IMR-90 (cell line): ENCODE results near the gene DDR1. TPM values are rescaled to one million over a fixed set of nuclear protein-coding genes. Genes with fewer than 3 reads are reported as not detected.
A peak's percentile ranks its signal among the peaks of the same experiment; 100 is the strongest.

Source experiments
- ATAC-seq: fragments of 200-7000 bp; cut with Tn5 transposase; 2 replicates; pipeline ENCODE4 v1.9.1; 2020; ENCODE audit warnings: low read depth, mild to moderate bottlenecking, moderate library complexity
- BruUV-seq: library from RNA; stranded (reverse); fragments of 400-500 nt; replicated peaks from 2 replicates; lab custom pipeline; 2021; lab: Mats Ljungman, UMichigan
- CTCF ChIA-PET: fragments of 300-600 bp; formaldehyde crosslinking; extraction: SDS; loops from one replicate; lab custom pipeline; 2021; ENCODE audit warnings: antibody characterized with exemption; lab: Yijun Ruan, JAX
- POLR2A ChIA-PET: fragments of 300-600 bp; sonication (Branson Sonifier 250); formaldehyde crosslinking; loops from one replicate; lab custom pipeline; 2022; ENCODE audit warnings: antibody characterized with exemption; ENCODE audit not compliant: unreplicated experiment; lab: Charles Lee
- DNase-seq: peaks from one replicate; pipeline ENCODE4 v3.0.0; 2013
- H2AFZ ChIP-seq: replicated peaks from 2 replicates; pipeline ENCODE3; 2013; ENCODE audit warnings: low read length, mild to moderate bottlenecking; ENCODE audit not compliant: poor library complexity
- H2AK5ac ChIP-seq: 2 replicates; pipeline ENCODE4 v1.6.1; 2013; ENCODE audit warnings: low read depth, low read length, inconsistent platforms
- H2AK9ac ChIP-seq: replicated peaks from 2 replicates; pipeline ENCODE3; 2013; ENCODE audit warnings: mild to moderate bottlenecking, low read depth, low read length, moderate library complexity; ENCODE audit not compliant: poor library complexity
- H2BK120ac ChIP-seq: 2 replicates; pipeline ENCODE4 v1.6.1; 2013; ENCODE audit warnings: low read depth, low read length, inconsistent platforms
- H2BK15ac ChIP-seq: 3 replicates; pipeline ENCODE4 v1.6.1; 2013; ENCODE audit warnings: low read depth, low read length, inconsistent platforms
- H2BK20ac ChIP-seq: 2 replicates; pipeline ENCODE4 v1.6.1; 2013; ENCODE audit warnings: low read depth, mild to moderate bottlenecking, inconsistent platforms, low read length, moderate library complexity
- H2BK5ac ChIP-seq: 2 replicates; pipeline ENCODE4 v1.6.1; 2013; ENCODE audit warnings: mild to moderate bottlenecking, low read depth, low read length, inconsistent platforms; ENCODE audit not compliant: poor library complexity, severe bottlenecking
- H3K14ac ChIP-seq: replicated peaks from 2 replicates; pipeline ENCODE4 v1.6.1; 2013; ENCODE audit warnings: low read depth, low read length, inconsistent platforms
- H3K18ac ChIP-seq: 2 replicates; pipeline ENCODE4 v1.6.1; 2013; ENCODE audit warnings: low read depth, low read length, control low read depth
- H3K23ac ChIP-seq: 2 replicates; pipeline ENCODE4 v1.6.1; 2013; ENCODE audit warnings: low read depth, low read length, inconsistent platforms
- H3K27ac ChIP-seq: 2 replicates; pipeline ENCODE4 v1.5.1; 2013; ENCODE audit warnings: mild to moderate bottlenecking, control low read depth, low read length; ENCODE audit not compliant: insufficient read depth
- H3K27me3 ChIP-seq: 2 replicates; pipeline ENCODE4 v1.6.1; 2013; ENCODE audit warnings: low read length; ENCODE audit not compliant: control insufficient read depth, insufficient read depth
- H3K36me3 ChIP-seq: 2 replicates; pipeline ENCODE4 v1.6.1; 2013; ENCODE audit warnings: low read length, mixed read lengths; ENCODE audit not compliant: control insufficient read depth, insufficient read depth
- H3K4ac ChIP-seq: 2 replicates; pipeline ENCODE4 v1.6.1; 2013; ENCODE audit warnings: low read depth, low read length, inconsistent platforms
- H3K4me1 ChIP-seq: 2 replicates; pipeline ENCODE4 v1.6.1; 2013; ENCODE audit warnings: low read length, mixed read lengths; ENCODE audit not compliant: control insufficient read depth, insufficient read depth
- H3K4me2 ChIP-seq: 2 replicates; pipeline ENCODE4 v1.6.1; 2013; ENCODE audit warnings: low read depth, mild to moderate bottlenecking, control low read depth, low read length, moderate library complexity
- H3K4me3 ChIP-seq: 2 replicates; pipeline ENCODE4 v1.5.1; 2013; ENCODE audit warnings: low read depth, mild to moderate bottlenecking, control low read depth, low read length, moderate library complexity; ENCODE audit not compliant: insufficient read depth
- H3K56ac ChIP-seq: 2 replicates; pipeline ENCODE4 v1.6.1; 2013; ENCODE audit warnings: low read length, inconsistent platforms; ENCODE audit not compliant: insufficient read depth; ENCODE audit errors: extremely low read depth
- H3K79me1 ChIP-seq, 2 experiments: 2 replicates each; pipeline ENCODE4 v1.6.1; 2013; ENCODE audit warnings: low read length in 2 of 2, inconsistent platforms in 1 of 2, low read depth in 1 of 2
- H3K9ac ChIP-seq: 2 replicates; pipeline ENCODE4 v1.6.1; 2013; ENCODE audit warnings: low read depth, low read length, control low read depth
- H3K9me1 ChIP-seq: 2 replicates; pipeline ENCODE4 v1.6.1; 2013; ENCODE audit warnings: low read length, inconsistent platforms; ENCODE audit not compliant: insufficient read depth
- H3K9me3 ChIP-seq: 2 replicates; pipeline ENCODE4 v1.6.1; 2013; ENCODE audit warnings: low read length; ENCODE audit not compliant: control insufficient read depth, insufficient read depth
- H4K20me1 ChIP-seq: 2 replicates; pipeline ENCODE4 v1.6.1; 2013; ENCODE audit warnings: low read length, inconsistent platforms; ENCODE audit not compliant: insufficient read depth
- H4K5ac ChIP-seq: 2 replicates; pipeline ENCODE4 v1.6.1; 2013; ENCODE audit warnings: mild to moderate bottlenecking, low read depth, low read length, control low read depth
- H4K8ac ChIP-seq, 2 experiments: 2 replicates each; pipeline ENCODE4 v1.6.1; 2013; ENCODE audit warnings: low read depth in 2 of 2, low read length in 2 of 2, control low read depth in 1 of 2, inconsistent platforms in 1 of 2
- H4K91ac ChIP-seq: 2 replicates; pipeline ENCODE4 v1.6.1; 2013; ENCODE audit warnings: low read depth, low read length, inconsistent platforms; ENCODE audit not compliant: insufficient read depth
- FOS ChIP-seq: fragments of 150-350 bp; IDR thresholded peaks from 2 replicates; pipeline ENCODE4 v1.6.1; 2016; ENCODE audit warnings: low read depth, low read length
- POLR2A ChIP-seq: IDR thresholded peaks from 2 replicates; pipeline ENCODE4 v1.6.1; 2012; ENCODE audit warnings: mild to moderate bottlenecking, low read depth, low read length
- WGBS, 2 experiments: methylation state at CpG; one replicate each; pipeline versions ENCODE4 v1.1.5 to v1.1.7; 2013; ENCODE audit warnings: missing lambda C conversion rate in 2 of 2; ENCODE audit not compliant: insufficient read length in 1 of 2; ENCODE audit errors: extremely low coverage in 2 of 2; 5-methylcytosine and 5-hydroxymethylcytosine counted together
- dilution Hi-C: fragments of 300-500 bp; cut with HindIII; formaldehyde crosslinking; loops from one replicate; pipeline ENCODE4 v1.14.3; 2018; ENCODE audit warnings: low sequenced_read_pairs; ENCODE audit not compliant: unreplicated experiment
- in situ Hi-C: fragments of 300-500 bp; cut with MboI; formaldehyde crosslinking; loops from 3 replicates; pipeline ENCODE4 v1.14.3; 2019; ENCODE audit warnings: low sequenced_read_pairs, inconsistent platforms, mixed read lengths
- intact Hi-C: fragments of 100-400 bp; cut with micrococcal nuclease; formaldehyde crosslinking; loops from 2 replicates; pipeline ENCODE4 v1.10.0; 2022
- polyA plus RNA-seq, 3 experiments: library from polyadenylated mRNA; depleted of rRNA; stranded (reverse); fragments of >200 nt; gene quantifications; 2 replicates each; pipeline ENCODE4 v1.2.3, GENCODE V29; 2012; ENCODE audit warnings: low replicate concordance in 1 of 3
- total RNA-seq: library from RNA; depleted of rRNA; stranded (reverse); fragments of >200 nt; gene quantifications from 2 replicates; pipeline ENCODE4 v1.2.3, GENCODE V29; 2012
- TF ChIP-seq, protein P1 (sequence below): conservative IDR thresholded peaks from 2 replicates; pipeline ENCODE4 v1.5.1; 2012; ENCODE audit warnings: mild to moderate bottlenecking, low read depth, low read length, improper control_type of control experiment

Gene DDR1
- total and polyA plus RNA-seq, 2 of the 4 experiments (the other 2 are of a cell fraction), result 5.6 to 19.6 TPM

DNA sequence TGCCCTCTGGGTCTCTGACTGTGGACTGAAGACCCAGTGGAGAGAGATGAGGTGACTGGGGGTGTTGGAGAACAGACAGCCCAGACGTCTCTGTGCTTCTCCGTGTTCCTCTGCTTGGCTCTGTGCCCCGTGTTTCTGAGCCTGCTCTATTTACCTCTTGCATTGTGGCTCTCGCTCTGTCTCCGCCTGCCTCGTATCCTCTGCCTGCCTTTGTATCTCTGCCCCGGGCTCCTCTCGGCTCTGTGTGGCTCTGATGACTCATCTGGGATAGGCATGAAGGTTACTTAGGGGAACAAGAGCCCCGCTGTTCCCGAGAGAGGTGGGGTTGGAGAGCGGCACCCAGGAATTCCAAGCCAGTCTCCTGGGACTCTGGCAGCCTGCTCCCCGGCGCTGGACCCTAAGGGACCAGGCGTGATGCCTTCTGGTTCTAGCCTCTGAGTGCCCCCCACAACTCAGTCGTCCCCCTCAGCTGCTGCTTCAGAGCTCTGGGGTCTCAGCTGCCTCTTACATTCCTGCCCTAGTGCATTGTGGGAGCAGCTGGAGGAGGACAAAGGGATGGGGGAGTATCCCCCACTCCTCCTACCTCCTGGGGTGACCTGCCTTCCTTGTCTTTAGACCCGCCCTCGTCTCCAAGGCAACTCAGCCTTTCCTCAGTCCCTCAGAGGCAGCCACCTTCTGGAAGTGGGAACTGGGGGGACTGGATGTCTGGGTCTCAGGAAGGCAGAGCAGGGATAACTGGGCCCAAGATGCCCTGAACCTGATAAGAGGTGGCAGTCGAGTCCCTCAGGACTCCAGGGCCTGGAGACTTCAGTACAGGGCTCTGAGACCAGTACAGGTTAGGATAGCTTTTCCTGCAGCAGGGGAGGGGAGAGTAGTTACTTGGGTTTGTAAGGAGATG lies 1.9 kb downstream of the DDR1 start:
- Histone ChIP-seq H2BK120ac (peak overlapping the region; percentile 82), H3K79me1 (peaks cover 25 to 55% of the 10 kb centered on the region in 2 experiments), H4K91ac (peak overlapping the region; percentile 70), H3K9ac (peak overlapping the region; percentile 66), H2BK20ac (peak overlapping the region; percentile 41), H3K4ac (peak overlapping the region; percentile 91), H3K18ac (peak overlapping the region; percentile 52), H3K4me1 (peaks cover 47% of the 10 kb centered on the region), H3K23ac (peak overlapping the region; percentile 86), H3K14ac (peak overlapping the region; percentile 90), H2AK9ac (peak overlapping the region; percentile 93), H4K8ac (peak overlapping the region; percentile 12 to 78), H3K4me3 (peak overlapping the region; percentile 81), H3K36me3 (peaks cover 22% of the 10 kb centered on the region), H3K27me3 (no peaks in the 10 kb centered on the region), H2AFZ (peak overlapping the region; percentile 89), H2BK15ac (peak overlapping the region; percentile 59; the same call in 1 of the 3 replicates), H4K20me1 (no peaks in the 10 kb centered on the region), H3K9me3 (no peaks in the 10 kb centered on the region), H4K5ac (peak overlapping the region; percentile 67), H3K27ac (peak overlapping the region; percentile 69), H2AK5ac (peak overlapping the region; percentile 78), H3K4me2 (peak overlapping the region; percentile 96), H2BK5ac (peak overlapping the region; percentile 56), H3K9me1 (peaks cover 14% of the 10 kb centered on the region), H3K56ac (peak overlapping the region; percentile 54; the same call in 1 of the 2 replicates)
- ChIA-PET CTCF (no interaction called here), POLR2A (interaction anchor here (0.5 kb wide), 1 partner anchor 167 kb away, joined by 5 read pairs; no protein-coding TSS in a partner anchor)
- intact Hi-C loops, result no loop called here
- peak; percentile 79 for DNase-seq
- no TSS peak for BruUV-seq
- peak; percentile 59 for ATAC-seq
- WGBS, 2 experiments, result 0% methylated on average over 5 of the region's 18 CpGs; no CpG with 5 or more reads in 1 of the 2 experiments
- no peak for TF ChIP-seq POLR2A
- TF ChIP-seq FOS, result peak; percentile 75
- TF ChIP-seq, protein P1, sequence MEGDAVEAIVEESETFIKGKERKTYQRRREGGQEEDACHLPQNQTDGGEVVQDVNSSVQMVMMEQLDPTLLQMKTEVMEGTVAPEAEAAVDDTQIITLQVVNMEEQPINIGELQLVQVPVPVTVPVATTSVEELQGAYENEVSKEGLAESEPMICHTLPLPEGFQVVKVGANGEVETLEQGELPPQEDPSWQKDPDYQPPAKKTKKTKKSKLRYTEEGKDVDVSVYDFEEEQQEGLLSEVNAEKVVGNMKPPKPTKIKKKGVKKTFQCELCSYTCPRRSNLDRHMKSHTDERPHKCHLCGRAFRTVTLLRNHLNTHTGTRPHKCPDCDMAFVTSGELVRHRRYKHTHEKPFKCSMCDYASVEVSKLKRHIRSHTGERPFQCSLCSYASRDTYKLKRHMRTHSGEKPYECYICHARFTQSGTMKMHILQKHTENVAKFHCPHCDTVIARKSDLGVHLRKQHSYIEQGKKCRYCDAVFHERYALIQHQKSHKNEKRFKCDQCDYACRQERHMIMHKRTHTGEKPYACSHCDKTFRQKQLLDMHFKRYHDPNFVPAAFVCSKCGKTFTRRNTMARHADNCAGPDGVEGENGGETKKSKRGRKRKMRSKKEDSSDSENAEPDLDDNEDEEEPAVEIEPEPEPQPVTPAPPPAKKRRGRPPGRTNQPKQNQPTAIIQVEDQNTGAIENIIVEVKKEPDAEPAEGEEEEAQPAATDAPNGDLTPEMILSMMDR, result no peak
- in situ Hi-C loops, result no loop called here
- dilution Hi-C loops, result no loop called here
